HCT116 (cell line): ENCODE measurements around the gene DYNC2I2. TPM values are rescaled to one million over a fixed set of nuclear protein-coding genes. Genes with fewer than 3 reads are reported as not detected.

Source experiments
- ATAC-seq: fragments of 200-7000 bp; cut with Tn5 transposase; 2 replicates; pipeline ENCODE4 v1.9.1; 2020; ENCODE audit warnings: mild to moderate bottlenecking, moderate library complexity
- BruUV-seq: library from RNA; stranded (reverse); fragments of 400-500 nt; replicated peaks from 2 replicates; lab custom pipeline; 2021; lab: Mats Ljungman, UMichigan
- CTCF ChIA-PET: fragments of 300-600 bp; sonication (Branson Sonifier 250); formaldehyde crosslinking; loops from one replicate; lab custom pipeline; 2021; ENCODE audit warnings: antibody characterized with exemption; lab: Charles Lee
- POLR2A ChIA-PET: fragments of 300-600, 350-600 bp; sonication (Branson Sonifier 250); formaldehyde crosslinking; loops from one replicate; lab custom pipeline; 2021; ENCODE audit warnings: antibody characterized with exemption; lab: Charles Lee
- RAD21 ChIA-PET, 2 experiments: fragments of 300-600 bp; sonication (Branson Sonifier 250); formaldehyde crosslinking; loops; one replicate each; lab custom pipeline; 2023; ENCODE audit warnings: low total read pairs in 2 of 2; ENCODE audit not compliant: uncharacterized antibody in 2 of 2, unreplicated experiment in 2 of 2, low non-redundant PET in 1 of 2; lab: Charles Lee
- DNase-seq: peaks from one replicate; pipeline ENCODE4 v3.0.0-alpha.2; 2010; ENCODE audit warnings: low read depth, low spot score
- H2AFZ ChIP-seq: fragments of 200-600 bp; shearing (Covaris generic), sonication (generic); 2 replicates; pipeline ENCODE4 v1.6.1; 2017; ENCODE audit warnings: low read depth, mixed run types, mixed read lengths, antibody characterized with exemption, low read length; ENCODE audit not compliant: poor library complexity, severe bottlenecking
- H3K27ac ChIP-seq: 2 replicates; pipeline ENCODE4 v1.5.1; 2012; ENCODE audit warnings: low read depth, low read length
- H3K27me3 ChIP-seq: fragments of 200-600 bp; sonication (generic); 2 replicates; pipeline ENCODE4 v1.6.1; 2016; ENCODE audit warnings: mixed run types, low read length, mixed read lengths; ENCODE audit not compliant: insufficient read depth
- H3K36me3 ChIP-seq, 2 experiments: fragments of 200-500 bp in 1 of 2; fragments of 200-600 bp in 1 of 2; sonication (Bioruptor generic) in 1 of 2; sonication (generic) in 1 of 2; 2 replicates each; pipeline versions ENCODE4 v1.5.1 to v1.6.1; 2014 to 2016; ENCODE audit warnings: low read length in 2 of 2, inconsistent platforms in 1 of 2, mixed read lengths in 1 of 2, mixed run types in 1 of 2; ENCODE audit not compliant: insufficient read depth in 2 of 2, control insufficient read depth in 1 of 2
- H3K4me1 ChIP-seq, 2 experiments: fragments of 200-600 bp in 1 of 2; sonication (generic) in 1 of 2; 2 replicates each; pipeline versions ENCODE4 v1.5.1 to v1.6.1; 2012 to 2017; ENCODE audit warnings: low read length in 2 of 2, inconsistent platforms in 1 of 2, mild to moderate bottlenecking in 1 of 2, mixed read lengths in 1 of 2, mixed run types in 1 of 2, moderate library complexity in 1 of 2; ENCODE audit not compliant: insufficient read depth in 2 of 2, control insufficient read depth in 1 of 2
- H3K4me2 ChIP-seq: fragments of 200-600 bp; sonication (generic); 2 replicates; pipeline ENCODE4 v1.6.1; 2017; ENCODE audit warnings: mixed run types, low read length, mixed read lengths
- H3K4me3 ChIP-seq, 2 experiments: fragments of 200-600 bp in 1 of 2; sonication (generic) in 1 of 2; replicated peaks in 1 of 2; 2 replicates each; pipeline ENCODE4 v1.5.1; 2011 to 2016; ENCODE audit warnings: low read length in 2 of 2, control low read depth in 1 of 2, low read depth in 1 of 2, mild to moderate bottlenecking in 1 of 2, mixed read lengths in 1 of 2, mixed run types in 1 of 2
- H3K79me2 ChIP-seq: fragments of 200-600 bp; sonication (generic); 2 replicates; pipeline ENCODE4 v1.6.1; 2017; ENCODE audit warnings: mild to moderate bottlenecking, mixed run types, low read length, moderate library complexity, mixed read lengths; ENCODE audit not compliant: insufficient read depth
- H3K9ac ChIP-seq: fragments of 200-600 bp; sonication (generic); 2 replicates; pipeline ENCODE4 v1.6.1; 2016; ENCODE audit warnings: low read length, mixed read lengths
- H3K9me2 ChIP-seq: fragments of 200-600 bp; sonication (generic), shearing (Covaris generic); 2 replicates; pipeline ENCODE4 v1.6.1; 2017; ENCODE audit warnings: mixed run types, mild to moderate bottlenecking, moderate library complexity; ENCODE audit not compliant: insufficient read depth
- H3K9me3 ChIP-seq, 2 experiments: fragments of 200-500 bp in 1 of 2; fragments of 200-600 bp in 1 of 2; sonication (Bioruptor generic) in 1 of 2; sonication (generic) in 1 of 2; 2 replicates each; pipeline ENCODE4 v1.6.1; 2014 to 2017; ENCODE audit warnings: low read length in 2 of 2, mixed read lengths in 2 of 2, inconsistent platforms in 1 of 2, low read depth in 1 of 2, mild to moderate bottlenecking in 1 of 2, mixed run types in 1 of 2, moderate library complexity in 1 of 2; ENCODE audit not compliant: control insufficient read depth in 1 of 2, insufficient read depth in 1 of 2
- H4K20me1 ChIP-seq: fragments of 200-600 bp; sonication (generic), shearing (Covaris generic); 2 replicates; pipeline ENCODE4 v1.6.1; 2017; ENCODE audit warnings: mixed run types, mild to moderate bottlenecking, moderate library complexity; ENCODE audit not compliant: insufficient read depth
- CTCF ChIP-seq, 3 experiments: fragments of 200-600 bp in 1 of 3; sonication (generic) in 1 of 3; IDR thresholded peaks in 2 of 3; conservative IDR thresholded peaks in 1 of 3; 2 replicates each; pipeline ENCODE4 v1.5.1; 2012 to 2017; ENCODE audit warnings: low read depth in 2 of 3, low read length in 2 of 3, antibody characterized with exemption in 1 of 3, borderline replicate concordance in 1 of 3, control low read depth in 1 of 3, mild to moderate bottlenecking in 1 of 3, mixed read lengths in 1 of 3, mixed run types in 1 of 3, moderate library complexity in 1 of 3; ENCODE audit not compliant: insufficient read depth in 1 of 3
- EZH2 ChIP-seq: fragments of 200-600 bp; sonication (generic); IDR thresholded peaks from 2 replicates; pipeline ENCODE4 v1.6.1; 2017; ENCODE audit warnings: antibody characterized with exemption, mixed run types
- FOSL1 ChIP-seq: IDR thresholded peaks from 2 replicates; pipeline ENCODE4 v1.6.1; 2012; ENCODE audit warnings: low read depth
- JUND ChIP-seq: IDR thresholded peaks from 2 replicates; pipeline ENCODE4 v1.6.1; 2012
- POLR2A ChIP-seq: IDR thresholded peaks from 2 replicates; pipeline ENCODE4 v1.7.0; 2011; ENCODE audit warnings: borderline replicate concordance; ENCODE audit not compliant: insufficient read depth, insufficient read length; ENCODE audit errors: extremely low read depth
- POLR2AphosphoS5 ChIP-seq: IDR thresholded peaks from 2 replicates; pipeline ENCODE4 v1.6.1; 2011; ENCODE audit warnings: mild to moderate bottlenecking, low read depth, low read length, moderate library complexity
- YY1 ChIP-seq: IDR thresholded peaks from 2 replicates; pipeline ENCODE4 v1.6.1; 2011; ENCODE audit warnings: low read length, low read depth, moderate library complexity, mild to moderate bottlenecking; ENCODE audit not compliant: insufficient replicate concordance; ENCODE audit errors: extremely low read depth
- ZFX ChIP-seq: fragments of 450-650 bp; IDR thresholded peaks from 2 replicates; pipeline ENCODE4 v1.6.1; 2017
- intact Hi-C: fragments of 100-400 bp; cut with micrococcal nuclease; formaldehyde crosslinking; loops from 2 replicates; pipeline ENCODE4 v1.10.0; 2022
- total RNA-seq: library from RNA; stranded (reverse); gene quantifications from one replicate; pipeline ENCODE4 v1.2.1, GENCODE V29; 2021; ENCODE audit not compliant: unreplicated experiment

Gene DYNC2I2
- total RNA-seq, 1 experiment from 2014 or later, result 155 TPM

DNA sequence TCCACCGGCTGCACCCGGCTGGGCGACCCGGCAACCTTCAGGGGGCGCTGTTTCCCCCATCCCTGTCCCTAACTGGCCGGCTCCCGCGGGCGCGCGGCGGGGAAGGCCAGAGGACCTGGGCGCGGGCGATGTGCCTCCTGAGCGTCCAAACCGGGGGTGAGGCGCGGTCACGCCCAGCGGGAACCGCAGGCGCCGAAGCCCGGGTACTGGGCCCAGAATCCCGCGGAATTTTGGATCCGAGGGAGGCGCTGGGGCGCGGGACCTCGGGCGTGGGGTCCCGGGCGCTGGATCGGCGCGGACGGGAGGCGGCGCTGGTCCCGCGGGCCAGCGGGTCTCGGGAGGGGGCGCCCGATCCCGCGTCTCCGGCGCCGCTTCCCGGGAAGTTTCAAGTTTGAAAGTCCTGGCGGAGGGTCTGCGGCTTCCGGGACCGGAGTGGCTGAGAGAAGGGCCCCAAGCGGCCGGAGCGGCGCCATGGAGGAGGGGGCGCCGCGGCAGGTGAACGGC is 45.9 kb upstream of the DYNC2I2 start, which contains the start of gene PKN3:
PKN3 (plus strand) TSS at position 59 of the 504 bp plus-strand sequence; CDS start at position 472, 413 bp downstream.
- POLR2A ChIA-PET, result no interaction called here
- TF ChIP-seq POLR2AphosphoS5, result peak; percentile 47; the same call in 1 of the 2 replicates
- TF ChIP-seq YY1, result peak; percentile 21
- TF ChIP-seq FOSL1, result no peak
- TF ChIP-seq JUND, result no peak
- TF ChIP-seq CTCF (IDR thresholded peaks at IDR 0.05 in 2 of 3, conservative IDR thresholded peaks at IDR 0.05 in 1 of 3; ENCODE audit: borderline replicate concordance in 1 of 3, insufficient read depth in 1 of 3, low read depth in 2 of 3, low read length in 2 of 3), result peak in 2 of 3 experiments; percentile 75 to 79; a peak in 4 of 6 replicates
- TF ChIP-seq EZH2, result no peak
- peak; percentile 21 for TF ChIP-seq POLR2A
- peak; percentile 78 for TF ChIP-seq ZFX
- TF ChIP-seq, all 23 proteins: peak for 5

More for the DNA sequence above, 45.9 kb upstream of the DYNC2I2 start, which contains the start of gene PKN3:
- peaks cover 4 to 15% of the 10 kb centered on the region in 2 experiments; a peak in 2 of 4 replicates for H3K36me3 ChIP-seq
- peaks cover 18 to 39% of the 10 kb centered on the region in 2 experiments for H3K4me1 ChIP-seq
- no peak within 1 kb of the TSS for H2AFZ ChIP-seq
- H3K4me2 ChIP-seq, result peak within 1 kb of the TSS; percentile 90
- H3K9me2 ChIP-seq, result no peaks in the 10 kb centered on the region
- peak within 1 kb of the TSS; percentile 87 for H3K27ac ChIP-seq
- peak; percentile 69 for DNase-seq
- peak within 1 kb of the TSS; percentile 83 to 93 for H3K4me3 ChIP-seq
- peak; percentile 75 for ATAC-seq
- RAD21 ChIA-PET, result no interaction called here
- no peaks in the 10 kb centered on the region for H3K27me3 ChIP-seq
- intact Hi-C loops, result loop anchor here (2.0 kb wide), 1 partner anchor 68 kb away; no protein-coding TSS in a partner anchor
- no peaks in the 10 kb centered on the region for H4K20me1 ChIP-seq
- no TSS peak for BruUV-seq
- no peaks in the 10 kb centered on the region for H3K9me3 ChIP-seq
- peak within 1 kb of the TSS; percentile 95 for H3K9ac ChIP-seq
- H3K79me2 ChIP-seq, result peaks cover 27% of the 10 kb centered on the region
- CTCF ChIA-PET, result interaction anchor here (0.5 to 1.6 kb wide), 10 partner anchors 10 to 1253 kb away, joined by 3 to 9 read pairs (median 4); partner anchors contain the start of gene ZDHHC12
